ENCODE data around the gene AK3.

GRCh38 chr9:4755026-4755609, 14.1 kb upstream of the AK3 start:
- TF ChIP-seq REST (IDR thresholded peaks at IDR 0.05; ENCODE audit: insufficient replicate concordance, low read depth), result no peak
- TF ChIP-seq CTCF (IDR thresholded peaks at IDR 0.05; ENCODE audit: insufficient read depth, low read length), result no peak
- TF ChIP-seq POLR2AphosphoS5 (IDR thresholded peaks at IDR 0.05; ENCODE audit: low read depth), result no peak
